Body of pancreas (tissue), 4 donors: ENCODE results near the gene MREG. TPM values are rescaled to one million over a fixed set of nuclear protein-coding genes. Genes with fewer than 3 reads are reported as not detected.

ENCODE experiments used
- ATAC-seq: fragments of 150-250 bp; one replicate; pipeline ENCODE4 v1.9.1; 2016
- DNase-seq, 4 donors: peaks; one replicate each; pipeline ENCODE4 v3.0.0-alpha.2; 2019
- H3K27ac ChIP-seq, 4 donors: fragments of 200-600 bp; sonication (generic); 1 replicate in 3 of 4; 2 replicates in 1 of 4; pipeline versions ENCODE4 v1.5.1 to v1.6.1; 2016 to 2019; ENCODE audit warnings: mild to moderate bottlenecking in 1 of 4, mixed read lengths in 1 of 4, moderate library complexity in 1 of 4
- H3K27me3 ChIP-seq, 2 donors: fragments of 200-600 bp; sonication (generic); one replicate each; pipeline ENCODE4 v1.6.0; 2016; ENCODE audit warnings: mild to moderate bottlenecking in 1 of 2
- H3K36me3 ChIP-seq, 2 donors: fragments of 200-600 bp; sonication (generic); replicated peaks in 1 of 2; 2 replicates each; pipeline ENCODE4 v1.5.1; 2016; ENCODE audit warnings: low read depth in 2 of 2; ENCODE audit not compliant: insufficient read depth in 1 of 2
- H3K4me1 ChIP-seq: fragments of 200-600 bp; sonication (generic); one replicate; pipeline ENCODE4 v1.6.0; 2016
- H3K4me3 ChIP-seq, 2 donors: fragments of 200-600 bp; sonication (generic); 1 replicate in 1 of 2; 2 replicates in 1 of 2; pipeline ENCODE4 v1.5.1; 2016 to 2019
- H3K9me3 ChIP-seq, 3 donors: fragments of 200-600 bp; sonication (generic); 1 replicate in 2 of 3; 2 replicates in 1 of 3; pipeline ENCODE4 v1.5.1; 2016
- POLR2A ChIP-seq, 3 donors: fragments of 450-650 bp; IDR thresholded peaks; one replicate each; pipeline ENCODE4 v1.6.1; 2016; ENCODE audit warnings: antibody characterized with exemption in 3 of 3, mild to moderate bottlenecking in 2 of 3
- WGBS, 2 donors: methylation state at CpG; one replicate each; pipeline ENCODE4 v1.1.5; 2017; 5-methylcytosine and 5-hydroxymethylcytosine counted together
- intact Hi-C: fragments of 100-400 bp; cut with DNase I; formaldehyde crosslinking; loops from one replicate; pipeline ENCODE4 v1.15.1; 2023
- total RNA-seq, 2 donors: library from RNA; depleted of rRNA; stranded (reverse); fragments of >200 nt; gene quantifications; one replicate each; pipeline ENCODE4 v1.1.0, GENCODE V29; 2016
- TF ChIP-seq, protein P1 (sequence below), 7 experiments: fragments of 450-650 bp in 4 of 7; fragments of 200-600 bp in 3 of 7; sonication (generic) in 3 of 7; IDR thresholded peaks; one replicate each; pipeline ENCODE4 v1.5.1; 2016 to 2019; ENCODE audit warnings: antibody characterized with exemption in 7 of 7

MREG gene
- total RNA-seq, 2 donors from 2014 or later, result 3.6 TPM

DNA sequence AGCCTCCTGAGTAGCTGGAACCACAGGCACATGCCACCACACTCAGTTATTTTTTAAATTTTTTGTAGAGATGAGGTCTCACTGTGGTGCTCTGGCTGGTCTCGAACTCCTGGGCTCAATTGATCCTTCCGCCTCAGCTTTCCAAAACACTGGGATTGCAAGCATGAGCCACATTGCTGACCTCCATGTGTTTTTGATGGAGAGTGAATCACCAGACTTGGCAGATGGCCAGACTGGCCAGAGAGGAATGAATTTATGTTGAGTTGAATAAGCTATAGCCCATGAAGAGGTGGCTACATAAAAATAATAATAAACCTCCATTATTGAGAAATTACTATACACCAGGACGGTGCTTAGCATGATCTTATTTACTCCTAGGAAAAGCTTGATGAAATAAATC is 91.5 kb downstream of the MREG start:
- Histone ChIP-seq H3K4me3 (no peak overlapping the region), H3K36me3 (no peaks in the 10 kb centered on the region), H3K4me1 (no peaks in the 10 kb centered on the region), H3K9me3 (no peaks in the 10 kb centered on the region), H3K27ac (no peak overlapping the region), H3K27me3 (no peaks in the 10 kb centered on the region)
- intact Hi-C loops, result no loop called here
- TF ChIP-seq, protein P1, sequence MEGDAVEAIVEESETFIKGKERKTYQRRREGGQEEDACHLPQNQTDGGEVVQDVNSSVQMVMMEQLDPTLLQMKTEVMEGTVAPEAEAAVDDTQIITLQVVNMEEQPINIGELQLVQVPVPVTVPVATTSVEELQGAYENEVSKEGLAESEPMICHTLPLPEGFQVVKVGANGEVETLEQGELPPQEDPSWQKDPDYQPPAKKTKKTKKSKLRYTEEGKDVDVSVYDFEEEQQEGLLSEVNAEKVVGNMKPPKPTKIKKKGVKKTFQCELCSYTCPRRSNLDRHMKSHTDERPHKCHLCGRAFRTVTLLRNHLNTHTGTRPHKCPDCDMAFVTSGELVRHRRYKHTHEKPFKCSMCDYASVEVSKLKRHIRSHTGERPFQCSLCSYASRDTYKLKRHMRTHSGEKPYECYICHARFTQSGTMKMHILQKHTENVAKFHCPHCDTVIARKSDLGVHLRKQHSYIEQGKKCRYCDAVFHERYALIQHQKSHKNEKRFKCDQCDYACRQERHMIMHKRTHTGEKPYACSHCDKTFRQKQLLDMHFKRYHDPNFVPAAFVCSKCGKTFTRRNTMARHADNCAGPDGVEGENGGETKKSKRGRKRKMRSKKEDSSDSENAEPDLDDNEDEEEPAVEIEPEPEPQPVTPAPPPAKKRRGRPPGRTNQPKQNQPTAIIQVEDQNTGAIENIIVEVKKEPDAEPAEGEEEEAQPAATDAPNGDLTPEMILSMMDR (IDR thresholded peaks at IDR 0.05), result no peak
- ATAC-seq, result no peak
- DNase-seq, result peak in 3 of 4 donors; percentile 22 to 50 (median 29)
- 53 to 73% methylated on average over 3 of the region's 3 CpGs for WGBS, 2 donors

DNA sequence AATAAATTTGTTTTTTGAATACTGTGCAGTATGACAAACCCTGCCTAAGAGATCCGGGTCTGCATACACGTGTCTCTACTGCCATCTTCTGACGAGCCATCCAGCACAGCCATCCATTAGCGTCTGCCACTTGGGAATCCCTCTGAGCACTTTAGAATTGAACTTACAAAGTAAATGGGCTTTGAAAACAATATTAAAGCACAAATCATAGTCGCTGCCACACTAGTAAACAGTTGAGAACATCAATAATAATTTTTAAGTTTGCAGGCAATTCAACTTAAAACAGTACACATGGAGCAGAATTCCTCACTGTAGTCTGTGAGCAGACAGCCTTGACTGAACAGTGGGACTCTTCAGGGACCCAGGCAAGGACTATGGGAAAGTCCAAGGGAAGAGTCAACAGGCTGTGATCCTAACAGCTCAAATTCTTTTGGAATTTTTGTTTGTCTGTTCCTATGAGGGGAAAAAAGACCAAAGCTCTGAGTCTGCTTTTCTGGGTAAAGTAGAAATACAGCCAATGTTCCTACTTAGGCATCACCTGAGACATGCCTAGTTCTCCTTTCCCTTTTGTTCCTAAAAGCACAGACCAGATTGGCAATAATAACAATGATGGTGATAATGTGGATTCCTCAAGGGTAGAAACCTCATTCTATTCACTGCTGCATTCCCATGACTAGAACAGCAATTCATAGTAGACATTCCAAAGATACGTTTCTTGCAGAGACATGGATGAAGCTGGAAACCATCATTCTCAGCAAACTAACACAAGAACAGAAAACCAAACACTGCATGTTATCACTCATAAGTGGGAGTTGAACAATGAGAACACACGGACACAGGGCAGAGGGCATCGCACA is 92.9 kb downstream of the MREG start:
- Histone ChIP-seq H3K9me3 (no peaks in the 10 kb centered on the region), H3K36me3 (no peaks in the 10 kb centered on the region), H3K27me3 (no peaks in the 10 kb centered on the region), H3K4me3 (no peak overlapping the region), H3K27ac (no peak overlapping the region), H3K4me1 (no peaks in the 10 kb centered on the region)
- DNase-seq (peak; percentile 51 to 71 (median 58)), ATAC-seq (peak; percentile 76)
- TF ChIP-seq, protein P1 (IDR thresholded peaks at IDR 0.05), result peak; percentile 14 to 79 (median 70)
- no peak for TF ChIP-seq POLR2A (IDR thresholded peaks at IDR 0.05)
- 9 to 12% methylated on average over 8 of the region's 8 CpGs for whole genome bisulfite sequencing, 2 donors
- intact Hi-C loops, result no loop called here

GRCh38 chr2:215919624-215920243 is 93.6 kb downstream of the MREG start:
- intact Hi-C loops, result loop anchor here (10.0 kb wide), 1 partner anchor 465 kb away; no protein-coding TSS in a partner anchor
- Histone ChIP-seq H3K27ac (no peak overlapping the region), H3K9me3 (no peaks in the 10 kb centered on the region), H3K27me3 (no peaks in the 10 kb centered on the region), H3K4me3 (no peak overlapping the region), H3K36me3 (no peaks in the 10 kb centered on the region), H3K4me1 (no peaks in the 10 kb centered on the region)
- DNase-seq, result no peak
- TF ChIP-seq, protein P1 (IDR thresholded peaks at IDR 0.05), result no peak
- TF ChIP-seq POLR2A (IDR thresholded peaks at IDR 0.05), result no peak
- no peak for ATAC-seq
- WGBS, 2 donors, result 44 to 52% methylated on average over 8 of the region's 8 CpGs

- Histone ChIP-seq H3K9me3 (no peaks in the 10 kb centered on the region), H3K36me3 (no peaks in the 10 kb centered on the region), H3K4me3 (no peak overlapping the region), H3K27ac (no peak overlapping the region), H3K27me3 (no peaks in the 10 kb centered on the region), H3K4me1 (no peaks in the 10 kb centered on the region)
- DNase-seq (no peak), ATAC-seq (no peak)
- 40 to 47% methylated on average over 3 of the region's 3 CpGs for WGBS, 2 donors
- intact Hi-C loops, result loop anchor here (10.0 kb wide), 1 partner anchor 464 kb away; no protein-coding TSS in a partner anchor
- TF ChIP-seq, protein P1 (IDR thresholded peaks at IDR 0.05), result no peak
- TF ChIP-seq POLR2A (IDR thresholded peaks at IDR 0.05), result no peak
Measured at GRCh38 chr2:215918901-215919599, 94.3 kb downstream of the MREG start.
